GM23338 (cell line): ENCODE data around the gene TOM1L2. TPM values are rescaled to one million over a fixed set of nuclear protein-coding genes. Genes with fewer than 3 reads are reported as not detected.
"Not testable (repeated sequence)": the region's sequence is repeated elsewhere in the genome, so short reads cannot be mapped to it uniquely, and the experiment has no call there.

Experiments
- ATAC-seq: fragments of 200-7000 bp; cut with Tn5 transposase; 3 replicates; pipeline ENCODE4 v1.9.1; 2020
- DNase-seq: peaks from one replicate; pipeline ENCODE4 v3.0.0-alpha.2; 2015; ENCODE audit warnings: low spot score
- H2AFZ ChIP-seq: fragments of 200-600 bp; sonication (generic); 2 replicates; pipeline ENCODE4 v1.8.0; 2016; ENCODE audit warnings: antibody characterized with exemption, mild to moderate bottlenecking, moderate library complexity
- H3F3A ChIP-seq: fragments of 200-600 bp; sonication (generic); replicated peaks from 2 replicates; pipeline ENCODE4 v1.8.0; 2017; ENCODE audit warnings: antibody characterized with exemption, mixed run types, low read depth
- H3K27ac ChIP-seq: fragments of 200-600 bp; sonication (generic); 2 replicates; pipeline ENCODE4 v1.6.1; 2016; ENCODE audit warnings: low read depth
- H3K27me3 ChIP-seq: fragments of 200-600 bp; sonication (generic); 2 replicates; pipeline ENCODE4 v1.8.0; 2016; ENCODE audit warnings: mild to moderate bottlenecking, mixed run types, moderate library complexity; ENCODE audit not compliant: insufficient read depth
- H3K36me3 ChIP-seq: fragments of 200-600 bp; sonication (generic); 2 replicates; pipeline ENCODE4 v1.8.0; 2016; ENCODE audit warnings: mild to moderate bottlenecking; ENCODE audit not compliant: insufficient read depth
- H3K4me1 ChIP-seq: fragments of 200-600 bp; sonication (generic); 2 replicates; pipeline ENCODE4 v1.8.0; 2016; ENCODE audit warnings: mild to moderate bottlenecking, moderate library complexity; ENCODE audit not compliant: insufficient read depth
- H3K4me2 ChIP-seq: fragments of 200-600 bp; sonication (generic); 2 replicates; pipeline ENCODE4 v1.7.1; 2017; ENCODE audit warnings: mixed run types
- H3K4me3 ChIP-seq: fragments of 200-600 bp; sonication (generic); 2 replicates; pipeline ENCODE4 v1.6.1; 2016; ENCODE audit warnings: mixed run types
- H3K79me2 ChIP-seq: fragments of 200-600 bp; sonication (generic); replicated peaks from 2 replicates; pipeline ENCODE4 v1.8.0; 2017; ENCODE audit warnings: mild to moderate bottlenecking; ENCODE audit not compliant: insufficient read depth
- H3K9me2 ChIP-seq: fragments of 200-600 bp; sonication (generic); 2 replicates; pipeline ENCODE4 v1.8.0; 2017; ENCODE audit not compliant: insufficient read depth
- H4K20me1 ChIP-seq: fragments of 200-600 bp; sonication (generic); replicated peaks from 2 replicates; pipeline ENCODE4 v1.8.0; 2017; ENCODE audit warnings: mild to moderate bottlenecking; ENCODE audit not compliant: insufficient read depth
- H3K27ac Mint-ChIP-seq: 2 replicates; pipeline ENCODE4 v1.8.0; 2020; ENCODE audit warnings: inconsistent platforms, mild to moderate bottlenecking, moderate library complexity, mixed read lengths
- H3K27me3 Mint-ChIP-seq: 3 replicates; pipeline ENCODE4 v1.8.0; 2022; ENCODE audit warnings: low read depth, mild to moderate bottlenecking, moderate library complexity, mixed read lengths, inconsistent platforms; ENCODE audit not compliant: insufficient read depth, poor library complexity
- H3K36me3 Mint-ChIP-seq: 3 replicates; pipeline ENCODE4 v1.8.0; 2021; ENCODE audit warnings: low read depth, mild to moderate bottlenecking, inconsistent platforms, moderate library complexity, mixed read lengths
- H3K4me1 Mint-ChIP-seq: 3 replicates; pipeline ENCODE4 v1.8.0; 2020; ENCODE audit warnings: mild to moderate bottlenecking, inconsistent platforms, mixed read lengths
- H3K4me3 Mint-ChIP-seq: 3 replicates; pipeline ENCODE4 v1.8.0; 2021; ENCODE audit warnings: moderate library complexity, mild to moderate bottlenecking, inconsistent platforms, mixed read lengths
- H3K9me3 Mint-ChIP-seq: 3 replicates; pipeline ENCODE4 v1.8.0; 2020; ENCODE audit warnings: moderate library complexity, mild to moderate bottlenecking, inconsistent platforms, mixed read lengths
- CREB1 ChIP-seq: fragments of 250-450 bp; sonication (Bioruptor Pico); IDR thresholded peaks from 2 replicates; pipeline ENCODE4 v1.5.0; 2020; ENCODE audit warnings: low read depth, mild to moderate bottlenecking, moderate library complexity
- EZH2 ChIP-seq: fragments of 200-600 bp; sonication (generic); IDR thresholded peaks from one replicate; pipeline ENCODE4 v1.8.0; 2017; ENCODE audit warnings: antibody characterized with exemption, mild to moderate bottlenecking, low read depth; ENCODE audit not compliant: unreplicated experiment
- EZH2phosphoT487 ChIP-seq: fragments of 200-600 bp; sonication (generic); IDR thresholded peaks from one replicate; pipeline ENCODE4 v1.8.1; 2018; ENCODE audit warnings: antibody characterized with exemption; ENCODE audit not compliant: unreplicated experiment
- JUNB ChIP-seq: IDR thresholded peaks from one replicate; pipeline ENCODE4 v1.6.1; 2016; ENCODE audit warnings: antibody characterized with exemption; ENCODE audit not compliant: unreplicated experiment
- NANOG ChIP-seq: IDR thresholded peaks from 2 replicates; pipeline ENCODE4 v1.6.1; 2016; ENCODE audit warnings: antibody characterized with exemption, borderline replicate concordance
- POLR2AphosphoS5 ChIP-seq: IDR thresholded peaks from 2 replicates; pipeline ENCODE4 v1.6.1; 2016; ENCODE audit warnings: antibody characterized with exemption, low read depth
- STAT1 ChIP-seq: IDR thresholded peaks from one replicate; pipeline ENCODE4 v1.6.1; 2016; ENCODE audit warnings: antibody characterized with exemption; ENCODE audit not compliant: unreplicated experiment
- ZNF114 ChIP-seq: fragments of 250-450 bp; sonication (Bioruptor Pico); IDR thresholded peaks from 2 replicates; pipeline ENCODE4 v1.5.0; 2020; ENCODE audit warnings: mild to moderate bottlenecking, moderate library complexity
- ZNF331 ChIP-seq: fragments of 250-450 bp; sonication (Bioruptor Pico); IDR thresholded peaks from 2 replicates; pipeline ENCODE4 v1.5.0; 2020; ENCODE audit warnings: low read depth, mild to moderate bottlenecking, moderate library complexity
- polyA plus RNA-seq: library from polyadenylated mRNA; unstranded; fragments of >200 nt; fragmentation: Nextera tagmentation; extraction: Ambion mirVana; gene quantifications from 2 replicates; pipeline ENCODE4 v1.2.1, GENCODE V29; 2016
- total RNA-seq: library from RNA; depleted of rRNA; stranded (reverse); fragments of >200 nt; shearing (Covaris generic); gene quantifications from 2 replicates; pipeline ENCODE4 v1.2.3, GENCODE V29; 2014
- TF ChIP-seq, protein P1 (sequence below): IDR thresholded peaks from 2 replicates; pipeline ENCODE4 v1.6.1; 2016; ENCODE audit warnings: antibody characterized with exemption
- TF ChIP-seq, protein P2 (sequence below): IDR thresholded peaks from one replicate; pipeline ENCODE4 v1.6.1; 2018; ENCODE audit warnings: antibody characterized with exemption; ENCODE audit not compliant: unreplicated experiment
- TF ChIP-seq, protein P3 (sequence below): fragments of 250-450 bp; sonication (Bioruptor Pico); IDR thresholded peaks from 2 replicates; pipeline ENCODE4 v1.5.0; 2020; ENCODE audit warnings: mild to moderate bottlenecking, moderate library complexity

TOM1L2 gene
- total and polyA plus RNA-seq, 2 experiments from 2014 or later: 3.3 TPM

DNA sequence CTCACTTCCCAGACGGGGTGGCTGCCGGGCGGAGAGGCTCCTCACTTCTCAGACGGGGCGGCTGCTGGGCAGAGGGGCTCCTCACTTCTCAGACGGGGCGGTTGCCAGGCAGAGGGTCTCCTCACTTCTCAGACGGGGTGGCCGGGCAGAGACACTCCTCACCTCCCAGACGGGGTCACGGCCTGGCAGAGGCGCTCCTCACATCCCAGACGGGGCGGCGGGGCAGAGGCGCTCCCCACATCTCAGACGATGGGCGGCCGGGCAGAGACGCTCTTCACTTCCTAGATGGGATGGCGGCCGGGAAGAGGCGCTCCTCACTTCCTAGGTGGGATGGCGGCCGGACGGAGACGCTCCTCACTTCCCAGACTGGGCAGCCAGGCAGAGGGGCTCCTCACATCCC lies 59.9 kb downstream of the TOM1L2 start:
- H4K20me1 ChIP-seq, H3K36me3 Mint-ChIP-seq, H3K4me3 ChIP-seq, H3K9me2 ChIP-seq, H3K27me3 ChIP-seq, H3F3A ChIP-seq, H3K27ac ChIP-seq, H3K79me2 ChIP-seq, ATAC-seq, H3K27me3 Mint-ChIP-seq, H3K4me3 Mint-ChIP-seq, H2AFZ ChIP-seq, H3K4me1 ChIP-seq, H3K4me2 ChIP-seq, DNase-seq, H3K27ac Mint-ChIP-seq, H3K36me3 ChIP-seq: not testable (repeated sequence)
- Mint-ChIP-seq H3K4me1 (peaks cover 13% of the 10 kb centered on the region), H3K9me3 (peaks cover 15% of the 10 kb centered on the region)

DNA sequence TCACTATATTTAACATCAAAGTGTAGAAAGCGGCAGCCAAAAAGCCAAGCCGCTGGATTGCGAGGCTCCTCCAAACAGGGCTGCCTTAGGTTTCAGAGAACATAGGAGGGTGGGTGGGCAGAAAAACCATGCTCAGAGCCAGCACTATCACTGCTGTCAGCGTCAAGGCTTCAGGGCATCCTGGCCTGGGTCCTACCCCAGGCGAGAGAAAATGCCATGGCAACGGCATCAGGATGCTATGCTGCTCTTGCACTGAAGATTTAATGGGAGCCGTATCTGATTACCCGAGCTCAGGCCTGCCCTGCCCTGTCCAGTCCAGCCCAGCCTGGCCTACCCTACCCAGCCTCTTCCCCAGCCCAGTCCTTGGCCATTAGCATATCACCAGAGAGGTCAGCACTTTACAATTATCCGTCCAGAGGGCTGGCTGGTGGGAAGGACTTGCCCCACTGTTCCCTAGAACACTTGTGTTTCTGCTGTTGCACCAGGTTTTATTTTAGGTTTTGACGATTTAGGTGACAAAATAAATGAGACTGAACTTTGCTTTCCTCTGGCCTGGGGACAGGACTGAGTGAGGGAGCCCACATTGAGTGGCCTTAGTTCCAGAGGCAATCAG lies 61.1 kb downstream of the TOM1L2 start:
- Mint-ChIP-seq H3K36me3 (peaks cover 6% of the 10 kb centered on the region; the same call in 2 of the 3 replicates), H3K27ac (no peak overlapping the region), H3K4me3 (no peak overlapping the region), H3K9me3 (peaks cover 15% of the 10 kb centered on the region), H3K4me1 (peaks cover 24% of the 10 kb centered on the region), H3K27me3 (peaks cover 11% of the 10 kb centered on the region)
- H3K4me3 ChIP-seq: no peak overlapping the region
- H2AFZ ChIP-seq: no peak overlapping the region
- H3F3A ChIP-seq: no peaks in the 10 kb centered on the region
- H3K79me2 ChIP-seq: no peaks in the 10 kb centered on the region
- DNase-seq (no peak), ATAC-seq (no peak; the same call in 2 of the 3 replicates)
- no peaks in the 10 kb centered on the region for H3K27me3 ChIP-seq
- H3K9me2 ChIP-seq: no peaks in the 10 kb centered on the region
- no peaks in the 10 kb centered on the region for H3K36me3 ChIP-seq
- H3K4me2 ChIP-seq: no peak overlapping the region
- no peak overlapping the region for H3K27ac ChIP-seq
- H3K4me1 ChIP-seq: 0 out of 2 replicates have a peak, but pooled peaks cover 4% of the 10 kb centered on the region
- no peaks in the 10 kb centered on the region for H4K20me1 ChIP-seq
- TF ChIP-seq CREB1 (CRISPR knock-in tag) (no peak), EZH2phosphoT487 (no peak), ZNF114 (CRISPR knock-in tag) (no peak), STAT1 (no peak), POLR2AphosphoS5 (no peak), JUNB (no peak), ZNF331 (CRISPR knock-in tag) (no peak), EZH2 (no peak), NANOG (no peak)
- TF ChIP-seq, protein P1, sequence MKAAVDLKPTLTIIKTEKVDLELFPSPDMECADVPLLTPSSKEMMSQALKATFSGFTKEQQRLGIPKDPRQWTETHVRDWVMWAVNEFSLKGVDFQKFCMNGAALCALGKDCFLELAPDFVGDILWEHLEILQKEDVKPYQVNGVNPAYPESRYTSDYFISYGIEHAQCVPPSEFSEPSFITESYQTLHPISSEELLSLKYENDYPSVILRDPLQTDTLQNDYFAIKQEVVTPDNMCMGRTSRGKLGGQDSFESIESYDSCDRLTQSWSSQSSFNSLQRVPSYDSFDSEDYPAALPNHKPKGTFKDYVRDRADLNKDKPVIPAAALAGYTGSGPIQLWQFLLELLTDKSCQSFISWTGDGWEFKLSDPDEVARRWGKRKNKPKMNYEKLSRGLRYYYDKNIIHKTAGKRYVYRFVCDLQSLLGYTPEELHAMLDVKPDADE: no peak
- TF ChIP-seq, protein P2, sequence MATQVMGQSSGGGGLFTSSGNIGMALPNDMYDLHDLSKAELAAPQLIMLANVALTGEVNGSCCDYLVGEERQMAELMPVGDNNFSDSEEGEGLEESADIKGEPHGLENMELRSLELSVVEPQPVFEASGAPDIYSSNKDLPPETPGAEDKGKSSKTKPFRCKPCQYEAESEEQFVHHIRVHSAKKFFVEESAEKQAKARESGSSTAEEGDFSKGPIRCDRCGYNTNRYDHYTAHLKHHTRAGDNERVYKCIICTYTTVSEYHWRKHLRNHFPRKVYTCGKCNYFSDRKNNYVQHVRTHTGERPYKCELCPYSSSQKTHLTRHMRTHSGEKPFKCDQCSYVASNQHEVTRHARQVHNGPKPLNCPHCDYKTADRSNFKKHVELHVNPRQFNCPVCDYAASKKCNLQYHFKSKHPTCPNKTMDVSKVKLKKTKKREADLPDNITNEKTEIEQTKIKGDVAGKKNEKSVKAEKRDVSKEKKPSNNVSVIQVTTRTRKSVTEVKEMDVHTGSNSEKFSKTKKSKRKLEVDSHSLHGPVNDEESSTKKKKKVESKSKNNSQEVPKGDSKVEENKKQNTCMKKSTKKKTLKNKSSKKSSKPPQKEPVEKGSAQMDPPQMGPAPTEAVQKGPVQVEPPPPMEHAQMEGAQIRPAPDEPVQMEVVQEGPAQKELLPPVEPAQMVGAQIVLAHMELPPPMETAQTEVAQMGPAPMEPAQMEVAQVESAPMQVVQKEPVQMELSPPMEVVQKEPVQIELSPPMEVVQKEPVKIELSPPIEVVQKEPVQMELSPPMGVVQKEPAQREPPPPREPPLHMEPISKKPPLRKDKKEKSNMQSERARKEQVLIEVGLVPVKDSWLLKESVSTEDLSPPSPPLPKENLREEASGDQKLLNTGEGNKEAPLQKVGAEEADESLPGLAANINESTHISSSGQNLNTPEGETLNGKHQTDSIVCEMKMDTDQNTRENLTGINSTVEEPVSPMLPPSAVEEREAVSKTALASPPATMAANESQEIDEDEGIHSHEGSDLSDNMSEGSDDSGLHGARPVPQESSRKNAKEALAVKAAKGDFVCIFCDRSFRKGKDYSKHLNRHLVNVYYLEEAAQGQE: no peak
- TF ChIP-seq, protein P3, sequence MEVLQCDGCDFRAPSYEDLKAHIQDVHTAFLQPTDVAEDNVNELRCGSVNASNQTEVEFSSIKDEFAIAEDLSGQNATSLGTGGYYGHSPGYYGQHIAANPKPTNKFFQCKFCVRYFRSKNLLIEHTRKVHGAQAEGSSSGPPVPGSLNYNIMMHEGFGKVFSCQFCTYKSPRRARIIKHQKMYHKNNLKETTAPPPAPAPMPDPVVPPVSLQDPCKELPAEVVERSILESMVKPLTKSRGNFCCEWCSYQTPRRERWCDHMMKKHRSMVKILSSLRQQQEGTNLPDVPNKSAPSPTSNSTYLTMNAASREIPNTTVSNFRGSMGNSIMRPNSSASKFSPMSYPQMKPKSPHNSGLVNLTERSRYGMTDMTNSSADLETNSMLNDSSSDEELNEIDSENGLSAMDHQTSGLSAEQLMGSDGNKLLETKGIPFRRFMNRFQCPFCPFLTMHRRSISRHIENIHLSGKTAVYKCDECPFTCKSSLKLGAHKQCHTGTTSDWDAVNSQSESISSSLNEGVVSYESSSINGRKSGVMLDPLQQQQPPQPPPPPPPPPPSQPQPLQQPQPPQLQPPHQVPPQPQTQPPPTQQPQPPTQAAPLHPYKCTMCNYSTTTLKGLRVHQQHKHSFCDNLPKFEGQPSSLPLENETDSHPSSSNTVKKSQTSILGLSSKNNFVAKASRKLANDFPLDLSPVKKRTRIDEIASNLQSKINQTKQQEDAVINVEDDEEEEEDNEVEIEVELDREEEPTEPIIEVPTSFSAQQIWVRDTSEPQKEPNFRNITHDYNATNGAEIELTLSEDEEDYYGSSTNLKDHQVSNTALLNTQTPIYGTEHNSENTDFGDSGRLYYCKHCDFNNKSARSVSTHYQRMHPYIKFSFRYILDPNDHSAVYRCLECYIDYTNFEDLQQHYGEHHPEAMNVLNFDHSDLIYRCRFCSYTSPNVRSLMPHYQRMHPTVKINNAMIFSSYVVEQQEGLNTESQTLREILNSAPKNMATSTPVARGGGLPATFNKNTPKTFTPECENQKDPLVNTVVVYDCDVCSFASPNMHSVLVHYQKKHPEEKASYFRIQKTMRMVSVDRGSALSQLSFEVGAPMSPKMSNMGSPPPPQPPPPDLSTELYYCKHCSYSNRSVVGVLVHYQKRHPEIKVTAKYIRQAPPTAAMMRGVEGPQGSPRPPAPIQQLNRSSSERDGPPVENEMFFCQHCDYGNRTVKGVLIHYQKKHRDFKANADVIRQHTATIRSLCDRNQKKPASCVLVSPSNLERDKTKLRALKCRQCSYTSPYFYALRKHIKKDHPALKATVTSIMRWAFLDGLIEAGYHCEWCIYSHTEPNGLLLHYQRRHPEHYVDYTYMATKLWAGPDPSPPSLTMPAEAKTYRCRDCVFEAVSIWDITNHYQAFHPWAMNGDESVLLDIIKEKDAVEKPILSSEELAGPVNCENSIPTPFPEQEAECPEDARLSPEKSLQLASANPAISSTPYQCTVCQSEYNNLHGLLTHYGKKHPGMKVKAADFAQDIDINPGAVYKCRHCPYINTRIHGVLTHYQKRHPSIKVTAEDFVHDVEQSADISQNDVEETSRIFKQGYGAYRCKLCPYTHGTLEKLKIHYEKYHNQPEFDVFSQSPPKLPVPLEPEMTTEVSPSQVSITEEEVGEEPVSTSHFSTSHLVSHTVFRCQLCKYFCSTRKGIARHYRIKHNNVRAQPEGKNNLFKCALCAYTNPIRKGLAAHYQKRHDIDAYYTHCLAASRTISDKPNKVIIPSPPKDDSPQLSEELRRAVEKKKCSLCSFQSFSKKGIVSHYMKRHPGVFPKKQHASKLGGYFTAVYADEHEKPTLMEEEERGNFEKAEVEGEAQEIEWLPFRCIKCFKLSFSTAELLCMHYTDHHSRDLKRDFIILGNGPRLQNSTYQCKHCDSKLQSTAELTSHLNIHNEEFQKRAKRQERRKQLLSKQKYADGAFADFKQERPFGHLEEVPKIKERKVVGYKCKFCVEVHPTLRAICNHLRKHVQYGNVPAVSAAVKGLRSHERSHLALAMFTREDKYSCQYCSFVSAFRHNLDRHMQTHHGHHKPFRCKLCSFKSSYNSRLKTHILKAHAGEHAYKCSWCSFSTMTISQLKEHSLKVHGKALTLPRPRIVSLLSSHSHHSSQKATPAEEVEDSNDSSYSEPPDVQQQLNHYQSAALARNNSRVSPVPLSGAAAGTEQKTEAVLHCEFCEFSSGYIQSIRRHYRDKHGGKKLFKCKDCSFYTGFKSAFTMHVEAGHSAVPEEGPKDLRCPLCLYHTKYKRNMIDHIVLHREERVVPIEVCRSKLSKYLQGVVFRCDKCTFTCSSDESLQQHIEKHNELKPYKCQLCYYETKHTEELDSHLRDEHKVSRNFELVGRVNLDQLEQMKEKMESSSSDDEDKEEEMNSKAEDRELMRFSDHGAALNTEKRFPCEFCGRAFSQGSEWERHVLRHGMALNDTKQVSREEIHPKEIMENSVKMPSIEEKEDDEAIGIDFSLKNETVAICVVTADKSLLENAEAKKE (CRISPR knock-in tag): no peak
